HS-27A (cell line): ENCODE results near the gene CNTN5.

Source experiments
- DNase-seq: peaks from one replicate; pipeline ENCODE4 v3.0.0-alpha.2; 2012; ENCODE audit warnings: low read depth, missing footprints

Gene CNTN5

GRCh38 chr11:99519095-99519494 lies 498.3 kb downstream of the CNTN5 start:
- DNase-seq: no peak

- DNase-seq: peak; percentile 38
Observed at GRCh38 chr11:99522467-99523173, 501.9 kb downstream of the CNTN5 start.

- no peak for DNase-seq
Observed at GRCh38 chr11:99531468-99531867, 510.7 kb downstream of the CNTN5 start.

- DNase-seq: no peak
Observed at GRCh38 chr11:99534812-99535211, 514.1 kb downstream of the CNTN5 start.

- DNase-seq: no peak
Observed at GRCh38 chr11:99535406-99535805, 514.7 kb downstream of the CNTN5 start.

GRCh38 chr11:99535819-99536218 lies 515.1 kb downstream of the CNTN5 start:
- DNase-seq: no peak

GRCh38 chr11:99537681-99538080 lies 516.9 kb downstream of the CNTN5 start:
- no peak for DNase-seq

GRCh38 chr11:99545616-99546015 lies 524.9 kb downstream of the CNTN5 start:
- no peak for DNase-seq

GRCh38 chr11:99548264-99548663 lies 527.5 kb downstream of the CNTN5 start:
- no peak for DNase-seq

- DNase-seq: no peak
Observed at GRCh38 chr11:99554232-99554903, 533.6 kb downstream of the CNTN5 start.

- no peak for DNase-seq
Observed at GRCh38 chr11:99555486-99555885, 534.7 kb downstream of the CNTN5 start.

- DNase-seq: no peak
Observed at GRCh38 chr11:99565333-99565732, 544.6 kb downstream of the CNTN5 start.

- no peak for DNase-seq
Observed at GRCh38 chr11:99567334-99567956, 546.7 kb downstream of the CNTN5 start.

GRCh38 chr11:99568808-99569207 lies 548.1 kb downstream of the CNTN5 start:
- no peak for DNase-seq

GRCh38 chr11:99571094-99571493 lies 550.3 kb downstream of the CNTN5 start:
- no peak for DNase-seq

GRCh38 chr11:99584830-99585229 lies 564.1 kb downstream of the CNTN5 start:
- DNase-seq: no peak

GRCh38 chr11:99585606-99586005 lies 564.9 kb downstream of the CNTN5 start:
- no peak for DNase-seq

GRCh38 chr11:99589771-99590170 lies 569.0 kb downstream of the CNTN5 start:
- DNase-seq: no peak

GRCh38 chr11:99592266-99592665 lies 571.5 kb downstream of the CNTN5 start:
- no peak for DNase-seq

GRCh38 chr11:99593197-99593596 lies 572.4 kb downstream of the CNTN5 start:
- no peak for DNase-seq

- DNase-seq: no peak
Observed at GRCh38 chr11:99601179-99601578, 580.4 kb downstream of the CNTN5 start.

- no peak for DNase-seq
Observed at GRCh38 chr11:99614352-99614751, 593.6 kb downstream of the CNTN5 start.

- no peak for DNase-seq
Observed at GRCh38 chr11:99630629-99631028, 609.9 kb downstream of the CNTN5 start.
